GM18951 (cell line): ENCODE data around the gene GABBR1.

ENCODE experiments used
- POLR2A ChIP-seq: IDR thresholded peaks from 4 replicates; pipeline ENCODE4 v1.6.1; 2011; ENCODE audit warnings: mild to moderate bottlenecking; ENCODE audit not compliant: insufficient read length, insufficient read depth; ENCODE audit errors: extremely low read depth
- in situ Hi-C: fragments of 300-500 bp; cut with MboI; formaldehyde crosslinking; loops from one replicate; pipeline ENCODE4 v1.12.0; 2022; ENCODE audit warnings: low sequenced_read_pairs, mixed read lengths, inconsistent platforms; ENCODE audit not compliant: unreplicated experiment

Gene GABBR1

GRCh38 chr6:29647927-29648642 lies 15.1 kb upstream of the GABBR1 start:
- no peak for TF ChIP-seq POLR2A
- in situ Hi-C loops: no loop called here

GRCh38 chr6:29641430-29642148 lies 8.6 kb upstream of the GABBR1 start:
- no peak for TF ChIP-seq POLR2A
- in situ Hi-C loops: no loop called here

- no peak for TF ChIP-seq POLR2A
- in situ Hi-C loops: no loop called here
These were observed 4.3 kb upstream of the GABBR1 start for GRCh38 chr6:29637247-29637646.

- no peak for TF ChIP-seq POLR2A
- in situ Hi-C loops: no loop called here
These were observed 537 bp upstream of the GABBR1 start for GRCh38 chr6:29633534-29633905.

GRCh38 chr6:29631860-29632731 lies 887 bp downstream of the GABBR1 start:
- in situ Hi-C loops: no loop called here
- no peak for TF ChIP-seq POLR2A

- TF ChIP-seq POLR2A: no peak
- in situ Hi-C loops: no loop called here
These were observed 1.7 kb downstream of the GABBR1 start for GRCh38 chr6:29631209-29631810.

GRCh38 chr6:29630315-29630714 lies 2.7 kb downstream of the GABBR1 start:
- no peak for TF ChIP-seq POLR2A
- in situ Hi-C loops: no loop called here

GRCh38 chr6:29629571-29629970 lies 3.4 kb downstream of the GABBR1 start:
- in situ Hi-C loops: no loop called here
- no peak for TF ChIP-seq POLR2A

GRCh38 chr6:29628419-29629281 lies 4.3 kb downstream of the GABBR1 start:
- no peak for TF ChIP-seq POLR2A
- in situ Hi-C loops: no loop called here

GRCh38 chr6:29627755-29628418 lies 5.1 kb downstream of the GABBR1 start:
- in situ Hi-C loops: no loop called here
- no peak for TF ChIP-seq POLR2A

GRCh38 chr6:29626948-29627754 lies 5.8 kb downstream of the GABBR1 start:
- TF ChIP-seq POLR2A: no peak
- in situ Hi-C loops: no loop called here

- in situ Hi-C loops: no loop called here
These were observed 7.5 kb downstream of the GABBR1 start for GRCh38 chr6:29625337-29625930.

More at GRCh38 chr6:29625337-29625930, 7.5 kb downstream of the GABBR1 start:
- TF ChIP-seq POLR2A: no peak
